Renal pelvis (tissue), 4 donors: ENCODE results near the gene PCDH10. TPM values are rescaled to one million over a fixed set of nuclear protein-coding genes. Genes with fewer than 3 reads are reported as not detected.

Source experiments
- DNase-seq: peaks from one replicate; pipeline ENCODE4 v3.0.0-alpha.2; 2013
- polyA plus RNA-seq, 3 donors: library from polyadenylated mRNA; unstranded; fragments of 120-200 nt; gene quantifications; one replicate each; pipeline ENCODE4 v1.2.1, GENCODE V29; 2013; ENCODE audit not compliant: insufficient read length in 3 of 3

The PCDH10 gene
- polyA plus RNA-seq, 3 donors, result 2.2 to 5.4 (median 5.0) TPM

DNA sequence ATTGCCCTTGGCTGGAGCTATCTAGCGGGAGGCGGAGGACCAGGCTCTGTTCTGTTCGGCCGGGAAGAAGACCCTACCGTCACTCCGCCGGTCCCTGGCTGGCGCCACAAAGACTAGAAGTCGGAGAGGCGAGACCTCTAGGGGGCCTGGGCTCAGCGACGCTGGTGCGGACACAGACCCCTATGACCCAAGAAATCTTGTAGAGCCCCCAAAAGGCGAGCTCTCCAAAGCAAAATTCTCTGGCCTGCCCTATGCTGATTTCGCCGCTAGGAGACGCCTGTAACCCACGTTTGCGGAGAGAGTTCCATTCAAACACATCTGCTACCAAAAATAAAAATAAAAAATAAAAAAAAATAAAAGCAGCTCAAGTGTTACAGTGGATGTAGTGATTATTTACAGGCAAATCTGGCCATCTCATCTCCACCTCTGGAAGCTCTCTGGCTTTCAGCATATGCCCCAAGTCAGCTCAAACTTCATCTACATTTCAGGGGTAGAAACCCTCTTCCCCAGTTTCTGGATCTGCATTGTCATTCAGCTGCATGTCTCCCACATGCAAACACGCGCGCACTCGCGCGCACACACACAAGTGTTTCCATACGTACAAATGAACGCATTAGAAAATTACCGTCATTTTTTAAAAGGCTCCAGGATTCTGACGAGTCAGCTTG lies 2.4 kb upstream of the PCDH10 start:
- DNase-seq, result no peak

DNA sequence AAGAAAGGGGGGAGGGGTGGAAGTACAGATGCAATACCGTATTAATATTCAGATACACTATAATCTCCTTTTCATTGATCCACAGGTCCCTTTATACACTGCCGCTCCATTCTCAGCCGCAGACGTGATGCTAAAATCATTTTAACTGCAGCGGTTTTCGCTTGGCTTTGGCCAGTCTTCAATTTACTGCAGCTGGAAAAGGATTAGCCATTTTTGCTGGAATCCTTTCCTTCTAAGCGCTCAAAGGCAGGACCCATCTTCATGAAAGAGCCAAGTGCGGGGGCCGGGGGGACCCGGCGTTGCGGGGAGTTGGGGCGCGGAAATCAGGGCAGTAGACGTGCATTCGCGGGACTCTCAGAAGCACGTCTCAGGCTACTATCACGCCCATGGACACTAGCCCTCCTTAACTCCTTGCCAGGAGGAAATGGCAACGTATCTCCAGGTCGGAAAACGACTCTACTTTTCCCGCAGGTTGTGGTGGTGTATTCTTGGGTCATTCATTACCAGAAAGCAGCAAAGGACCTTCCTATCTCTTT lies 1.7 kb upstream of the PCDH10 start:
- no peak for DNase-seq

DNA sequence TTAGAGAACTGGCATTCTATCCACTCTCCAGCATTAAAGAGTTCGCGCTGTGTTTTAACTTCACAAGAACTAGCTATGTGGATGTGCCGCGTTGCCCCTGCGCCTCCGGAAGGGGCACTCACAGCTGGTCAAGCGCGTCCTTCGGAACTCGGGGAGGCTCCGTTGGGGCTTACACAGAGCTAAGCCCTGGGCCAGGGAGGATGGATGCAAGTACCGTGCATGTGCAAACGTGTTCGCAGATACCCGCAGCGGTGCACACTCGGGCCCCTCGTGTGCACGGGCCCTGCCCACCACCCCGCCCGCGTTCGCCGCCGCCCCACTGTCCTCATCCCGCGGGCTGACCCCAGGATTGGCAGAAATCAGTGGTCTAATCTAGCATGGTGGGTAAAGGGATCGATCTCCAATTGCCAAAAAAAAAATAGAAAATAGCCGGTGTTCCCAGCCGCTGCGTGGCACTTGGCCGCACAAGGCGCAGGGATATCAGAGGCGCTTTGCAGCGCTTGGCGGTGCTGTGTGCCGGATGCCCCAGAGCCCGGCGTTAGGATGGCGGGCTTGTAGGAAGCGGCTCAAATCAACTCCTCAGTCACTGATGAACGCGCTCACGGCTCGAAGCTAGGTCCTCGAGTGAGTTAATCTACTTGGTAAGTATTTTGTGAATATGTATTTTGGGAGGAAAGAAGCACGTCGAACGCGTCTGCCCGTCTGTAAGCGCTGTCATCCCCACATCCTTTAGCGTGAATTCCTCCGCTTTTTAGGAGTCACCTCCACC lies 989 bp upstream of the PCDH10 start:
- no peak for DNase-seq

DNA sequence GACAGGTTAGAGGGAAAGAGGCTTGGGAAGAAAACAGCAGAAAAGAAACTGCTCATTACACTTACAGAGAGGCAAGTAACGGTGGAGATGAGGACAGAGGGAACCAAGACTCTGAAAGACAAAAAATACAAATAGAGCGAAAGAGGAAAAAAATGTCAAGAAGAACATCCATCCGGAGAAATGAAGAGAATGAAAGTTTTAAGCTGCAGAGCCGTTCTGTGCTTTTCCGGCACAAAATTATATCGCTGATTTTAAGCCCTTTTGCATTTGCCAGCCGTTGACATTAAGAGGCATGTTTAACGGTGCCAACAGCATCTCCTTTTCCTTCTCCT lies 236 bp downstream of the PCDH10 start:
- no peak for DNase-seq

DNA sequence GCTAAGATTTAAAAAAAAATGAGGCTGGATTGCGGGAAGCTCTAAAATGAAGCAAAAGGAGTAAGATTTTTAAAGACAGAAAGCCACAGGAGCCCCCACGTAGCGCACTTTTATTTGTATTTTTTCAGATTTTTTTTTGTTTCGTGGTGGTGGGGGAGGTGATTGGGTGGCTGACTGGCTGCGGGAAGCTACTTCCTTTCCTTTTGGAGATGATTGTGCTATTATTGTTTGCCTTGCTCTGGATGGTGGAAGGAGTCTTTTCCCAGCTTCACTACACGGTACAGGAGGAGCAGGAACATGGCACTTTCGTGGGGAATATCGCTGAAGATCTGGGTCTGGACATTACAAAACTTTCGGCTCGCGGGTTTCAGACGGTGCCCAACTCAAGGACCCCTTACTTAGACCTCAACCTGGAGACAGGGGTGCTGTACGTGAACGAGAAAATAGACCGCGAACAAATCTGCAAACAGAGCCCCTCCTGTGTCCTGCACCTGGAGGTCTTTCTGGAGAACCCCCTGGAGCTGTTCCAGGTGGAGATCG lies 908 bp downstream of the PCDH10 start:
- DNase-seq, result no peak

DNA sequence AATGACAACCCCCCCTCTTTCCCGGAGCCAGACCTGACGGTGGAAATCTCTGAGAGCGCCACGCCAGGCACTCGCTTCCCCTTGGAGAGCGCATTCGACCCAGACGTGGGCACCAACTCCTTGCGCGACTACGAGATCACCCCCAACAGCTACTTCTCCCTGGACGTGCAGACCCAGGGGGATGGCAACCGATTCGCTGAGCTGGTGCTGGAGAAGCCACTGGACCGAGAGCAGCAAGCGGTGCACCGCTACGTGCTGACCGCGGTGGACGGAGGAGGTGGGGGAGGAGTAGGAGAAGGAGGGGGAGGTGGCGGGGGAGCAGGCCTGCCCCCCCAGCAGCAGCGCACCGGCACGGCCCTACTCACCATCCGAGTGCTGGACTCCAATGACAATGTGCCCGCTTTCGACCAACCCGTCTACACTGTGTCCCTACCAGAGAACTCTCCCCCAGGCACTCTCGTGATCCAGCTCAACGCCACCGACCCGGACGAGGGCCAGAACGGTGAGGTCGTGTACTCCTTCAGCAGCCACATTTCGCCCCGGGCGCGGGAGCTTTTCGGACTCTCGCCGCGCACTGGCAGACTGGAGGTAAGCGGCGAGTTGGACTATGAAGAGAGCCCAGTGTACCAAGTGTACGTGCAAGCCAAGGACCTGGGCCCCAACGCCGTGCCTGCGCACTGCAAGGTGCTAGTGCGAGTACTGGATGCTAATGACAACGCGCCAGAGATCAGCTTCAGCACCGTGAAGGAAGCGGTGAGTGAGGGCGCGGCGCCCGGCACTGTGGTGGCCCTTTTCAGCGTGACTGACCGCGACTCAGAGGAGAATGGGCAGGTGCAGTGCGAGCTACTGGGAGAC lies 1.6 kb downstream of the PCDH10 start:
- no peak for DNase-seq

DNA sequence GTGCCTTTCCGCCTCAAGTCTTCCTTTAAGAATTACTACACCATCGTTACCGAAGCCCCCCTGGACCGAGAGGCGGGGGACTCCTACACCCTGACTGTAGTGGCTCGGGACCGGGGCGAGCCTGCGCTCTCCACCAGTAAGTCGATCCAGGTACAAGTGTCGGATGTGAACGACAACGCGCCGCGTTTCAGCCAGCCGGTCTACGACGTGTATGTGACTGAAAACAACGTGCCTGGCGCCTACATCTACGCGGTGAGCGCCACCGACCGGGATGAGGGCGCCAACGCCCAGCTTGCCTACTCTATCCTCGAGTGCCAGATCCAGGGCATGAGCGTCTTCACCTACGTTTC lies 2.2 kb downstream of the PCDH10 start:
- DNase-seq, result no peak

DNA sequence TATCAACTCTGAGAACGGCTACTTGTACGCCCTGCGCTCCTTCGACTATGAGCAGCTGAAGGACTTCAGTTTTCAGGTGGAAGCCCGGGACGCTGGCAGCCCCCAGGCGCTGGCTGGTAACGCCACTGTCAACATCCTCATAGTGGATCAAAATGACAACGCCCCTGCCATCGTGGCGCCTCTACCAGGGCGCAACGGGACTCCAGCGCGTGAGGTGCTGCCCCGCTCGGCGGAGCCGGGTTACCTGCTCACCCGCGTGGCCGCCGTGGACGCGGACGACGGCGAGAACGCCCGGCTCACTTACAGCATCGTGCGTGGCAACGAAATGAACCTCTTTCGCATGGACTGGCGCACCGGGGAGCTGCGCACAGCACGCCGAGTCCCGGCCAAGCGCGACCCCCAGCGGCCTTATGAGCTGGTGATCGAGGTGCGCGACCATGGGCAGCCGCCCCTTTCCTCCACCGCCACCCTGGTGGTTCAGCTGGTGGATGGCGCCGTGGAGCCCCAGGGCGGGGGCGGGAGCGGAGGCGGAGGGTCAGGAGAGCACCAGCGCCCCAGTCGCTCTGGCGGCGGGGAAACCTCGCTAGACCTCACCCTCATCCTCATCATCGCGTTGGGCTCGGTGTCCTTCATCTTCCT lies 2.7 kb downstream of the PCDH10 start:
- no peak for DNase-seq

DNA sequence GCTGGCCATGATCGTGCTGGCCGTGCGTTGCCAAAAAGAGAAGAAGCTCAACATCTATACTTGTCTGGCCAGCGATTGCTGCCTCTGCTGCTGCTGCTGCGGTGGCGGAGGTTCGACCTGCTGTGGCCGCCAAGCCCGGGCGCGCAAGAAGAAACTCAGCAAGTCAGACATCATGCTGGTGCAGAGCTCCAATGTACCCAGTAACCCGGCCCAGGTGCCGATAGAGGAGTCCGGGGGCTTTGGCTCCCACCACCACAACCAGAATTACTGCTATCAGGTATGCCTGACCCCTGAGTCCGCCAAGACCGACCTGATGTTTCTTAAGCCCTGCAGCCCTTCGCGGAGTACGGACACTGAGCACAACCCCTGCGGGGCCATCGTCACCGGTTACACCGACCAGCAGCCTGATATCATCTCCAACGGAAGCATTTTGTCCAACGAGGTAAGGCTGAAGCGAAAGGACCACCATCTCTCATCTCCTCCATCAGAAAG lies 3.3 kb downstream of the PCDH10 start:
- DNase-seq, result no peak

DNA sequence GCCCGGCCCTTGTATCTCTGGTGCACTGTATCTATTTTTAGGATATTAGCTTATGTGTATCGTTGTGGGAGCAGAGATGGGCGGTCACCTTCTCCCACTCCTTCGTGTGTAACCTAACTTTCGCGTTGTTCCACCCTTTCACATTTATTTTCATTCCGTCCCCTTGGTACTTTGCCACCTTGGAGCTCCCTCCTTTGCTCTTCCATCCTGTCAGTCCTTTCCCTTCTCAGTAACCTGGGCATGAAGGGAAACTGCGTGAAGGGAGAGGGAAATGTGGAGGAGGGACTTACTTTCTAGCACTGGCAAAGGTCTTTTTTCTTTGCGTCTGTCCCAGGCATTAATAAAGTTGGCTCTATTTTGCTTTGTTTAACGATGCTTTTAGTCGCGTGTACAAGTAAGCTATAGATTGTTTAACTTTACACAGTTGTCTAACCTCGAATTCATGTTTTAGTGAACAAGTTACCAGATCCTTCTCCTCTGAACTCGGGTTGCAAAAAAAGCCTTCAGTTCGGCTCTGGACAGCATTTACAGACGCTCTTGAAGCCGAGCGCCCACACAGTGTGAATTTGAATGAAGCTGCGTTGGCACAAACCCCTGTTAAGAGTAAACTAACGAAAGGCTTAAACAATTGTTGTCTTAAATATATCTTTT lies 3.9 kb downstream of the PCDH10 start:
- no peak for DNase-seq

DNA sequence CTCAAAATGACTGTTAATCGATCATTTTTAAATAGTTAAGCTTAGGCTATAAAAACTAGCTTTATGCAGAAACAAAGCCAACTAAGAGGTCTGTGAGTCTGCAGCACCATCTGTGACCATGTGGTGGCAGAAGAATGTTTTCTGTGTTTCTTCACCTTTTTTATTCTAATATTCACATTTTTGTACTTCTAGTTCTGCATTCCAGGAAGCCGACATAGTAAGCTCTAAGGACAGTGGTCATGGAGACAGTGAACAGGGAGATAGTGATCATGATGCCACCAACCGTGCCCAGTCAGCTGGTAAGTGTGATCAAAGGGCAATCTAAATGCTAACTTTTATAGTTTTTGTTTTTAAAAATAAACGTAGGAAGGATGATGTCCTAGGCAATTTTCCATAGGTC lies 5.6 kb downstream of the PCDH10 start:
- DNase-seq, result no peak

DNA sequence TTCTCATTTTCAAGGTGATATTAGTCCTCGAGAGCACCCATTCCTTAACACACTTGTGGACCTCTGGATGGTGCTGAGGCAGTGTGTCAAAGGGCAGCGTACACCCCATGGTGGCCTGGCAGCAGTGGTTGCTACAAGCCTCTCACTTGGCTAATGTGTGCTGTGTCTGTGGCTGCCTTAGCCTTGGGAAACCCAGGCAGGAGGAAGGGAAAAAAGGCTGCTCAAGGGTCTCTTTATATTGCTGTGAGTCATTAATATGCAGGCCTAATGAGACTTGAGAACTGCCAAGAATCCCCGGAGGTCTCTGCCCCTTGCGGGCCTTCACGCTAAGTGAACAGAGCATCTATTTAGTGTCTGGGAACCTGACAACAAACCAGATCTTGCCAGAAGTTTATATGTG lies 7.0 kb downstream of the PCDH10 start:
- DNase-seq, result no peak

DNA sequence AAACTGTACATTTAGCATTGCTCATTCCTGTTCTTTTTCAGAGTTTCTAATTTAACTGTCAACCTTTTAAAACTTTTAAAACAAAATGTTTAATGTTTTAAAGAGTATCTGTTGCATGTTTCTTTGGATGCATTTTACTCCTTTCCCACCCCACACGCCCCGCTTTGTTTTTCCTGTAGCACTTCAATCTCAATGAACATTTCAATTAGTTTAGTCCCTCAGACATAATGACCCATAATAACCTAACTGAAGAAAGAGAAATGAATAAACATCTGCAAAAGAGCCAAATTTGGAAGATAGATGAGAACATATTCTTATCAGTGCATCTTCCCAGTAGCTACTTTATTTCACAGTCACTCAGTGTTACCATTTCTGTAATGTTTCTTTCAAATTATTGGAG lies 7.5 kb downstream of the PCDH10 start:
- DNase-seq, result no peak

DNA sequence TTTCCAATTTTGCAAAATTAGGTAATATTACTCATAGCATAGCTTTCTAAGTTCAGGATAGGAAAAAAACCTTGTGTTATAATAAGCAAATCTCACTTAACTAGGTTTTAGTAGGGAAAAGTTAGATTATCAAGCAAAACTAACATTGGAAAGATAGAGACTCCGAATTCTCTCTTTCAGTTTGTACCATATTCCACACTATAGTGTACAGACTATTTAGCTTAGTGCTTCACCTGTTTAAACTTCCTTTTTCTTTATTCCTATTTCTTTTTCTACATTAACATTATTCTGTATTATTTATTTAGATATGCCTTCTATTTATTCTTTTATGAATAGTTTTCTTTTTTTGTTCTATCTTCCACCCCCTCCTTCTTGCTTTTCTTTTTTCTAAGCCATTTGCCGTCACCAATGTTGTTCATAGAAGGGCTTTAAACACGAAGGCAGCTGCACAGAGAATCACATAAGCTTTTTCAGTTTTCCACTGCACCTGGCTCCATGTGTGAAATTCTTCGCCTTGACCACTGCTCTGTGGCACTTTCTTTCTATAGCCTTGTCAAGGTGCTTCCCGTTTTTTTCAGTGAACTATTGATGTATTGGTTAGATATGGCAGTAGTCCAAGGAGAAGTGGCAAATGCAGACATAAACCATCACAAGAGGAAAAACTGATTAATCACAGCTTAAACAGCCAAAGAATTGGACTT lies 8.5 kb downstream of the PCDH10 start:
- no peak for DNase-seq

DNA sequence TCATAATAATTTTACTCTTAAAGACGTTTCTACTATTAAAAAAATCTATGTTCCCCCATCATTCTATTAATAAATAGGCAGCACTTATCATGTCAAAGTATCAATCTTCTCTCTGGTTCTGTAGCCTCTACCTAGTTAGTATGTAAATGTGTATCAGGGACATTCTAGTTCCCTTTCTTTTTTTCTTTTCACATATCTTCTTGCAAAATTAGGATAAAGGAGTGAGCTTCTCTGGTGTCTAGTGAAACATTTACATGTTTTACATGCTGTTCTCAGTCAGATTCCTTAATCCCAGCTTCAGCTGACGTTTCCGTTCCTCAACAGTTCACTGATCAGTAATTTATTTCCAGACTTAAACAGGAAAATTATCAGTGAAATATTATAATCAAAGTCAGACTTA lies 11.8 kb downstream of the PCDH10 start:
- no peak for DNase-seq

DNA sequence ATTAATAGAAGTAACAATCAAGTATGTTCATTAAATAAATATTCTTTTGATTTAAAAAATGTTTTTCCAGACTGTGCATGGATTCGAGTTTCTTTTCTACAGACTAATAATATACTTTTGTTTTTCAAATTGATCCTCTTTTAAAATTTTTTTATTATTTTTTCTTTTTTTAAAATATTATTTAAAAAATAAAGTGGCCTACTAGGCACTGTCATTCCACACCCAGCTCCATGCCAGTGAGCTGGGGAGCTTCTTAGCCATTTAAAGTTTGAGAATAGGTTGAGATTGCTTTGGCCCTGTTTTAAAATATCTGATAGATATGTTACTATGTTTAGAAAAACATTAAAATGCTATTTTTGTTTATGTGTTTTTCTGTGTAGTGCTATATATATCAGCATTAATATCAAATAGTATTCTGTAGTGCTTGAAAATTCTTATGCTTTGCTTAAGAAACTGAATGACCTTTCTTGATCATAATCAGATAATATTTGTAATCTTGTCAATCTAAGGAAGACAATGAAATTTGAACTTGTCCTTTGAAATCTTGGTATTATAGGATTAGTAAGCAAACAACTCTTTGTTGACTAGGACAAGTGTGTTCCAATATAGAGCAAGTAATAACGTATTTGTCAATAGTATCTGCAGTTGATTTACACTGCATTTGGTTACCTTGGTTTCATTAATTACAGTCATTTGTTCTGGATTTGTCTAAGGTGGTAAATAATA lies 12.6 kb downstream of the PCDH10 start:
- DNase-seq, result no peak

DNA sequence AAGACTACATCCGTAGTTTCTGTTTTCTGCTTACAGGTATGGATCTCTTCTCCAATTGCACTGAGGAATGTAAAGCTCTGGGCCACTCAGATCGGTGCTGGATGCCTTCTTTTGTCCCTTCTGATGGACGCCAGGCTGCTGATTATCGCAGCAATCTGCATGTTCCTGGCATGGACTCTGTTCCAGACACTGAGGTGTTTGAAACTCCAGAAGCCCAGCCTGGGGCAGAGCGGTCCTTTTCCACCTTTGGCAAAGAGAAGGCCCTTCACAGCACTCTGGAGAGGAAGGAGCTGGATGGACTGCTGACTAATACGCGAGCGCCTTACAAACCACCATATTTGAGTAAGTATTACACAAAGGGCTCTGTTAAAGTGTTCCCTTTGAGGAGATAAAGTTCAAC lies 13.8 kb downstream of the PCDH10 start:
- DNase-seq, result no peak

DNA sequence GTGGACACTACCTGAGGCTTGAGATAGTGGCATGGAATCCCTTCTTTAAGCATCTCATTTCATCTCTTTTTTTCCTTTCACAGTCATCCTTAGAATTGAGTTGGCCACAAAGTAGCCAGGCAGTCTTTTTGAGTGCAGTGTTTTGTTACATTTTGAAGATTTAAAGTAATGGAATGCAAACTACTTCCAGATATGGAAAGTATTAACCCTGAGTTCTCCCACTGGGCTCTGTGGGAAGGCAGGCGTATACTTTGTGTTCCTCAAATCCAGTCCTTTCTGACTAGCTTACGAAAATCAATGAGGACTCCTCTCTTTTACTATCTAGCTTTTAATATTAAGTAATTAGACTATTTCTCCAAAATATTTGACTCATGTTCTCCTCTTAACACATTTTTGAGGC lies 29.9 kb downstream of the PCDH10 start:
- DNase-seq, result no peak

DNA sequence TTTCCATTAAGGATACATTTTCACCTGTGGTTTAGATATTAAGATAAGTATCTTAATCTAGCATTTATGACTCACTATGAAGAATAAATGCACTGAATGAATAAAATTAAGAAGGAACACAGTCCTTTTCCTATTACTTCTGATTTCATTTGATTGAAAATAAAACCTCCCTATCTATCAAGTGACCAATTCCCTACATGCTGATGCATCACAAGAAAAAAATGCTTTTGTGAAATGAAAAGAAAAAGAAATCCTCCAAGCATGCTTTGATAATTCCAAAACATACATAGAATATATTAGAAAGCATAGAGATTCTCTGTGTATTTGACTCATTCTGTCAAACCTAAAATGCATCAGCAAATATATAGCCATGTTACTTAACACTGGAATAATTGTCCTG lies 37.1 kb downstream of the PCDH10 start:
- DNase-seq, result no peak

DNA sequence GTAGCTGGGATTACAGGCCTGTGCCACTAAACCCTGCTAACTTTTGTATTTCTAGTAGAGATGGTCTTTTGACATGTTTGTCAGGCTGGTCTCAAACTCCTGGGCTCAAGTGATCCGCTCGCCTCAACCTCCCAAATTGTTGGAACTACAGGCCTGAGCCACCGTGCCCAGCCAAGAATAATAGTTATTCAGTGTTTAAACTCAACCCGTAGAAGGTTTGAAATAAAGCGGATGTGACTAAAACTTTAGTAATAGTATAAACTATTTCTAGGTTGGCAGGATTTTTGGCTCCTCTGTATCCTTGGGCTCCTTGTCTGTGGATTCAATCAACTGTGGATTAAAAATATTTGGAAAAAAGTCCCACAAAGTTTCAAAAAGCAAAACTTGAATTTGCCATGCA lies 37.8 kb downstream of the PCDH10 start:
- no peak for DNase-seq
